ENCODE data around the gene NARS2. TPM values are rescaled to one million over a fixed set of nuclear protein-coding genes. Genes with fewer than 3 reads are reported as not detected.

The NARS2 gene
- total RNA-seq, 1 donor from 2014 or later, result 25.5 TPM

DNA sequence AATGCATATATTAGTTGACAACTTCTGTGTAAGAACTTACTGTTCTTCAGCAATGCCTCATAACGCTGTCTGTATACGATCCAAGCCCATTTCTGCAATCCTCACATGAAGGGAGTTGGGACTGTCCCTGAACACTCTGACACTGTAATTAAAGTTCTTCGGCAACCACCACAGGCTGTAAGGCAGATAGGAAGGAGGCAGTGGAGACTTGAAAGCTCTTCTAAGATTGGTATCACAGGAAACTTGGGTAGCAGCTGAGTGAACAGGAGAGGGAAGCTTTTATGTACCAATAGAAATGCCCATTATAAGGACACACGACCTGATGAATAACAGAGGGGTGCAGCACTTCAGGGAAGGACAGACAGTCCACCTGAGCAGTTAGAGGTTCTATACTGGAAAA is 145.0 kb downstream of the NARS2 start:
- no peak for DNase-seq (ENCODE audit: low read depth)
- TF ChIP-seq, protein P1, sequence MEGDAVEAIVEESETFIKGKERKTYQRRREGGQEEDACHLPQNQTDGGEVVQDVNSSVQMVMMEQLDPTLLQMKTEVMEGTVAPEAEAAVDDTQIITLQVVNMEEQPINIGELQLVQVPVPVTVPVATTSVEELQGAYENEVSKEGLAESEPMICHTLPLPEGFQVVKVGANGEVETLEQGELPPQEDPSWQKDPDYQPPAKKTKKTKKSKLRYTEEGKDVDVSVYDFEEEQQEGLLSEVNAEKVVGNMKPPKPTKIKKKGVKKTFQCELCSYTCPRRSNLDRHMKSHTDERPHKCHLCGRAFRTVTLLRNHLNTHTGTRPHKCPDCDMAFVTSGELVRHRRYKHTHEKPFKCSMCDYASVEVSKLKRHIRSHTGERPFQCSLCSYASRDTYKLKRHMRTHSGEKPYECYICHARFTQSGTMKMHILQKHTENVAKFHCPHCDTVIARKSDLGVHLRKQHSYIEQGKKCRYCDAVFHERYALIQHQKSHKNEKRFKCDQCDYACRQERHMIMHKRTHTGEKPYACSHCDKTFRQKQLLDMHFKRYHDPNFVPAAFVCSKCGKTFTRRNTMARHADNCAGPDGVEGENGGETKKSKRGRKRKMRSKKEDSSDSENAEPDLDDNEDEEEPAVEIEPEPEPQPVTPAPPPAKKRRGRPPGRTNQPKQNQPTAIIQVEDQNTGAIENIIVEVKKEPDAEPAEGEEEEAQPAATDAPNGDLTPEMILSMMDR (IDR thresholded peaks at IDR 0.05; ENCODE audit: insufficient read depth, low read length, poor library complexity, severe bottlenecking), result no peak
- no peaks in the 10 kb centered on the region for H3K36me3 ChIP-seq (ENCODE audit: control insufficient read depth, insufficient read depth, low read length)
- no peaks in the 10 kb centered on the region for H3K27me3 ChIP-seq (ENCODE audit: control insufficient read depth, insufficient read depth, low read length)
- H3K4me3 ChIP-seq (ENCODE audit: low read depth, low read length), result no peak overlapping the region

DNA sequence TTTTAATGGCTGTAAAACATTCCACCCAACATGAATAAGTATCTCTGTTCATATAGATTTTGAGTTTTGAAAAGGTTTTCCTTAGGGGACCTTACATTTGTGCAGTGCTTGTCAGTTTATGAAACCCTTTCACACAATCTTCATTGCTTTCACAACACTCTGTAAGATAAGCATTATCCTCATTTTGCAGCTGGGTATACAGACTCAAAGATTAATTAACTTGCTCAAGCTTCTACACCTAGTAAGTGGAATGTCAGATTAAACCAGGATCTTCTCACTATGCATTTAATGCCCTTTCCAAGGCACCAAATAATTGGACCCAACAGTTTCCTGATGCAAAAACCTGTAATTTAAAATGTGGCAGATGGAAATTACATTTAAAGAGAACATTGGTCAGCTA is 145.5 kb downstream of the NARS2 start:
- H3K27me3 ChIP-seq (ENCODE audit: control insufficient read depth, insufficient read depth, low read length), result no peaks in the 10 kb centered on the region
- H3K4me3 ChIP-seq (ENCODE audit: low read depth, low read length), result no peak overlapping the region
- TF ChIP-seq, protein P1 (IDR thresholded peaks at IDR 0.05; ENCODE audit: insufficient read depth, low read length, poor library complexity, severe bottlenecking), result no peak
- H3K36me3 ChIP-seq (ENCODE audit: control insufficient read depth, insufficient read depth, low read length), result no peaks in the 10 kb centered on the region
- no peak for DNase-seq (ENCODE audit: low read depth)

DNA sequence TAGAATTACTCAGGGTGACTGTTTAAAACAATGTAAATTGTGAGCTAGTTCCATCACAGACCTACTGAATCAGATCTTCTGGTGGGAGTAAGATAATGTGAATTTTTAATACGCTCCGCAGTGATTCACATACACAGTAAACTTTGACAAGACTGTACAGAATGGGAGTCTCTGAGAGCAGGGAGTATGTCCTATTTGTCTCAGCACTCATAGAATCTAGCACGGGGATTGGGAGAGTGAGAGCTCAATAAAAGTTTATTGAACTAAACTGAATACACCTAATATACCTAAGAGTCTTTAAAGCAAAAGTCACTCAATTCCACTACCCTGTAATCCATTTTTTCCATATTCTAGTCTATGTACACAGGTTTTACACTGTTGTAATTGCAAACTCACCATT is 145.9 kb downstream of the NARS2 start:
- TF ChIP-seq, protein P1 (IDR thresholded peaks at IDR 0.05; ENCODE audit: insufficient read depth, low read length, poor library complexity, severe bottlenecking), result no peak
- Histone ChIP-seq H3K36me3 (ENCODE audit: control insufficient read depth, insufficient read depth, low read length) (no peaks in the 10 kb centered on the region), H3K27me3 (ENCODE audit: control insufficient read depth, insufficient read depth, low read length) (no peaks in the 10 kb centered on the region), H3K4me3 (ENCODE audit: low read depth, low read length) (no peak overlapping the region)
- DNase-seq (ENCODE audit: low read depth), result no peak

DNA sequence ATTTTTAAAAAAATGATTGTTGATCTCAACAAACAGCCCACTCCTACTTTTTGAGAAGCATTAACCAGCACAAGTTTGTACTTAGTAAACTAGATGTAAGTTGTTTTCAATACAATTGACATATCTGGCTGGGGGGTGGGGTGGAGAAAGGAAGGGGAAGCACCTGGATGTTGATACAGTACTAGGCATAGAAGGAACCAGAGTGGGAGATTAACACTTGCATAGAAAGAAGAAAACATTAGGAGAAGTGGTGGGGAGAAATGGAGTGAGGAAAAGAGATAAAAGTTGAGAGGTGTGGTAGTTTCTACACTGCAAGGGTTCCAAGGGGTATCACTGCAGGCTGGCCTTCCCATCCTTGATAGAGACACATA is 146.4 kb downstream of the NARS2 start:
- TF ChIP-seq, protein P1 (IDR thresholded peaks at IDR 0.05; ENCODE audit: insufficient read depth, low read length, poor library complexity, severe bottlenecking), result no peak
- Histone ChIP-seq H3K27me3 (ENCODE audit: control insufficient read depth, insufficient read depth, low read length) (no peaks in the 10 kb centered on the region), H3K4me3 (ENCODE audit: low read depth, low read length) (no peak overlapping the region), H3K36me3 (ENCODE audit: control insufficient read depth, insufficient read depth, low read length) (no peaks in the 10 kb centered on the region)
- no peak for DNase-seq (ENCODE audit: low read depth)

DNA sequence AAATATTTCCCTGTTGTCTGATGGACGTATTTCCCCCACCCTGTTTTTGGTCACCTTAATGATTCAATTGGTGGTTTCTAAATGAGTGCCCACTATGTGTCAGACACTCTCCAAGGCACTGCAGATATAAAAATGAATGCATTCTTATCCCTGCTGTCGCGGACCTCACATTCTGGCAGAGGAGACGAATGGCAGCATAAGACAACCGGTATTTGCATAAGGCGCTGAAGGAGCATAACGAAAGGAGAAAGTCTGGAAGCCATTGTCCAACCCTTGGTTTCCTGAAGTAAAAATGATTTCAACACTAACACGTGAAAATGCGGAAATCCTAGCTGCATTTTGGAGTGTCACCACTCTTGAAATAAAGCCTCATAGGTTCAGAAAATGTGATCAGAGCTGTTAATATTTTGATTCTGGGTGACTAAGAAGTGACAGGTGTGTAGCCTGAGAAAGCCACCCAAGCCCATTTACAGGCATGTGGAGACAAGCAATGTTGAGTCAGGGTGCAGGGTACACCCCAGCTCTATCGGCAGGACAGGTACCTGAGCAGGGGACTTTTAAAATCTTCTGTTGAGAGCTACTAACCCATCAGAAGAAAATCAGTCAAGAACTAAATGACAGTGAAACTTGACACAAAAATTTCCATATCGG is 146.9 kb downstream of the NARS2 start:
- H3K4me3 ChIP-seq (ENCODE audit: low read depth, low read length), result no peak overlapping the region
- TF ChIP-seq, protein P1 (IDR thresholded peaks at IDR 0.05; ENCODE audit: insufficient read depth, low read length, poor library complexity, severe bottlenecking), result no peak

DNA sequence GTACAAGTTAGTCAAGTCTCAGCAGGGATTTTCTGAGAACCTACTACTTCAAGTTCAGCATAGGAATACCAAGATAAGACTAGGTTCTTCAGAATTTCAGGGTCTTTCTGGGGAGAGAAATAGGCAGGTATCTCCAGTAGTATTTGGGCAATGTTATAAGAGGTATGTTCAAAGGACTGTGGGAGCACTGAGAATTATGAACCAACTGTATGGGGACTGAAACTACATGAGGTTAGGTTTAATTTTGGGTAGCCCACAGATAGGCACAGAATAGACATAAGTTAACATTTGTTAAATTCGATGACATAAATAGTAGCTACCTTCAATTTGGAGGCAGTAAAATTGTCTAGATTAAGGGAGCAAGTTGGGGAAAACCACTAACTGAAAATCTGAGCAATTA is 147.8 kb downstream of the NARS2 start:
- Histone ChIP-seq H3K4me3 (ENCODE audit: low read depth, low read length) (no peak overlapping the region), H3K36me3 (ENCODE audit: control insufficient read depth, insufficient read depth, low read length) (no peaks in the 10 kb centered on the region), H3K27me3 (ENCODE audit: control insufficient read depth, insufficient read depth, low read length) (no peaks in the 10 kb centered on the region)
- no peak for DNase-seq (ENCODE audit: low read depth)
- TF ChIP-seq, protein P1 (IDR thresholded peaks at IDR 0.05; ENCODE audit: insufficient read depth, low read length, poor library complexity, severe bottlenecking), result no peak

More for the DNA sequence above, 146.9 kb downstream of the NARS2 start:
- Histone ChIP-seq H3K36me3 (ENCODE audit: control insufficient read depth, insufficient read depth, low read length) (no peaks in the 10 kb centered on the region), H3K27me3 (ENCODE audit: control insufficient read depth, insufficient read depth, low read length) (no peaks in the 10 kb centered on the region)
- no peak for DNase-seq (ENCODE audit: low read depth)

All from kidney epithelial cell (primary cell).